SK-N-SH (cell line): ENCODE results near the gene KNDC1. TPM values are rescaled to one million over a fixed set of nuclear protein-coding genes. Genes with fewer than 3 reads are reported as not detected.

Source experiments
- CTCF ChIA-PET: fragments of 300-600, 350-600 bp; formaldehyde crosslinking; extraction: SDS; loops from one replicate; lab custom pipeline; 2021; lab: Yijun Ruan, JAX
- POLR2A ChIA-PET: fragments of 350-600 bp; sonication (Branson Sonifier 250); formaldehyde crosslinking; extraction: SDS; loops from one replicate; lab custom pipeline; 2020; ENCODE audit warnings: antibody characterized with exemption, inconsistent platforms; lab: Yijun Ruan, JAX
- DNase-seq: peaks from one replicate; pipeline ENCODE4 v3.0.0; 2012
- H2AFZ ChIP-seq: fragments of 200-600 bp; sonication (generic); 2 replicates; pipeline ENCODE4 v1.8.1; 2016; ENCODE audit warnings: antibody characterized with exemption, mild to moderate bottlenecking, low read depth
- H3F3A ChIP-seq: fragments of 200-600 bp; sonication (generic); replicated peaks from 2 replicates; pipeline ENCODE3; 2016; ENCODE audit warnings: antibody characterized with exemption, mild to moderate bottlenecking; ENCODE audit not compliant: insufficient read depth
- H3K27ac ChIP-seq, 2 experiments: fragments of 200-500 bp in 1 of 2; fragments of 200-600 bp in 1 of 2; sonication (Bioruptor generic) in 1 of 2; sonication (generic), shearing (Covaris generic) in 1 of 2; 2 replicates each; pipeline versions ENCODE4 v1.5.1 to v1.6.1; 2014 to 2016; ENCODE audit warnings: low read depth in 2 of 2, inconsistent platforms in 1 of 2, low read length in 1 of 2, mild to moderate bottlenecking in 1 of 2, mixed read lengths in 1 of 2
- H3K27me3 ChIP-seq: fragments of 200-600 bp; sonication (generic), shearing (Covaris generic); 2 replicates; pipeline ENCODE4 v1.6.1; 2016; ENCODE audit warnings: mixed run types; ENCODE audit not compliant: insufficient read depth
- H3K36me3 ChIP-seq, 2 experiments: fragments of 200-500 bp in 1 of 2; fragments of 200-600 bp in 1 of 2; sonication (Bioruptor generic) in 1 of 2; sonication (generic) in 1 of 2; replicated peaks in 1 of 2; 2 replicates each; pipeline versions ENCODE3 to v1.5.1; 2014 to 2016; ENCODE audit warnings: low read length in 1 of 2, mild to moderate bottlenecking in 1 of 2; ENCODE audit not compliant: insufficient read depth in 2 of 2, control insufficient read depth in 1 of 2
- H3K4me1 ChIP-seq, 2 experiments: fragments of 200-500 bp in 1 of 2; fragments of 200-600 bp in 1 of 2; sonication (Bioruptor generic) in 1 of 2; sonication (generic), shearing (Covaris generic) in 1 of 2; 2 replicates each; pipeline versions ENCODE4 v1.5.1 to v1.6.1; 2014 to 2016; ENCODE audit warnings: low read depth in 1 of 2, low read length in 1 of 2, mixed run types in 1 of 2; ENCODE audit not compliant: insufficient read depth in 2 of 2, control insufficient read depth in 1 of 2
- H3K4me2 ChIP-seq: fragments of 200-600 bp; sonication (generic), shearing (Covaris generic); 2 replicates; pipeline ENCODE4 v1.6.1; 2017; ENCODE audit warnings: mixed run types
- H3K4me3 ChIP-seq, 2 experiments: fragments of 200-500 bp in 1 of 2; fragments of 200-600 bp in 1 of 2; sonication (Bioruptor generic) in 1 of 2; sonication (generic), shearing (Covaris generic) in 1 of 2; 2 replicates each; pipeline versions ENCODE4 v1.5.1 to v1.8.1; 2014 to 2016; ENCODE audit warnings: low read depth in 2 of 2, inconsistent platforms in 1 of 2, low read length in 1 of 2, mild to moderate bottlenecking in 1 of 2, mixed read lengths in 1 of 2, moderate library complexity in 1 of 2
- H3K79me2 ChIP-seq: fragments of 200-600 bp; sonication (generic); 2 replicates; pipeline ENCODE4 v1.8.1; 2017; ENCODE audit warnings: mild to moderate bottlenecking; ENCODE audit not compliant: insufficient read depth
- H3K9ac ChIP-seq: fragments of 200-600 bp; sonication (generic); 2 replicates; pipeline ENCODE4 v1.6.1; 2017; ENCODE audit warnings: mixed run types
- H3K9me2 ChIP-seq: fragments of 200-600 bp; sonication (generic); 2 replicates; pipeline ENCODE4 v1.6.1; 2017; ENCODE audit warnings: mixed run types
- H3K9me3 ChIP-seq: fragments of 200-600 bp; sonication (generic); 2 replicates; pipeline ENCODE4 v1.6.1; 2017; ENCODE audit warnings: mixed run types, mild to moderate bottlenecking, moderate library complexity
- H4K20me1 ChIP-seq: fragments of 200-600 bp; sonication (generic); 2 replicates; pipeline ENCODE4 v1.6.1; 2017; ENCODE audit warnings: mild to moderate bottlenecking, mixed run types; ENCODE audit not compliant: insufficient read depth
- EP300 ChIP-seq, 2 experiments: IDR thresholded peaks; 2 replicates each; pipeline versions ENCODE4 v1.4.0 to v1.6.1; 2012; ENCODE audit warnings: borderline replicate concordance in 1 of 2, low read depth in 1 of 2, low read length in 1 of 2
- EZH2phosphoT487 ChIP-seq: fragments of 200-600 bp; sonication (generic); IDR thresholded peaks from 2 replicates; pipeline ENCODE4 v1.6.1; 2017; ENCODE audit warnings: low read depth, mixed run types, mild to moderate bottlenecking, antibody characterized with exemption, moderate library complexity, borderline replicate concordance
- FOSL2 ChIP-seq: IDR thresholded peaks from 2 replicates; pipeline ENCODE4 v1.4.0; 2012; ENCODE audit warnings: low read depth, mild to moderate bottlenecking, moderate library complexity, borderline replicate concordance
- FOXJ3 ChIP-seq: sonication (generic); formaldehyde crosslinking; IDR thresholded peaks from 2 replicates; pipeline ENCODE4 v1.5.1; 2020; ENCODE audit warnings: mild to moderate bottlenecking, missing genetic modification reagents
- MAX ChIP-seq: IDR thresholded peaks from 2 replicates; pipeline ENCODE4 v1.4.0; 2012; ENCODE audit warnings: low read depth
- MXI1 ChIP-seq: IDR thresholded peaks from 2 replicates; pipeline ENCODE4 v1.6.1; 2012; ENCODE audit warnings: mild to moderate bottlenecking, low read depth, low read length, improper control_type of control experiment
- NFIC ChIP-seq: IDR thresholded peaks from 2 replicates; pipeline ENCODE4 v1.4.0; 2012; ENCODE audit warnings: borderline replicate concordance
- NRF1 ChIP-seq: IDR thresholded peaks from 2 replicates; pipeline ENCODE4 v1.6.1; 2012; ENCODE audit warnings: low read depth, mild to moderate bottlenecking, low read length
- PBX3 ChIP-seq: IDR thresholded peaks from 2 replicates; pipeline ENCODE4; 2012
- RAD21 ChIP-seq: IDR thresholded peaks from 2 replicates; pipeline ENCODE4 v1.6.1; 2012; ENCODE audit warnings: mild to moderate bottlenecking, low read length
- SIN3A ChIP-seq: IDR thresholded peaks from 2 replicates; pipeline ENCODE4 v1.6.1; 2012; ENCODE audit warnings: low read depth, mild to moderate bottlenecking, low read length, moderate library complexity, borderline replicate concordance
- SMC3 ChIP-seq: IDR thresholded peaks from 2 replicates; pipeline ENCODE4 v1.6.1; 2012; ENCODE audit warnings: low read depth, low read length, improper control_type of control experiment
- TAF1 ChIP-seq: IDR thresholded peaks from 2 replicates; pipeline ENCODE4 v1.6.1; 2012; ENCODE audit warnings: low read depth, mild to moderate bottlenecking, low read length, moderate library complexity, borderline replicate concordance
- TEAD4 ChIP-seq: IDR thresholded peaks from 2 replicates; pipeline ENCODE4 v1.4.0; 2012; ENCODE audit warnings: mild to moderate bottlenecking, borderline replicate concordance; ENCODE audit not compliant: insufficient read depth
- USF1 ChIP-seq: IDR thresholded peaks from 2 replicates; pipeline ENCODE4 v1.4.0; 2012; ENCODE audit warnings: low read depth, borderline replicate concordance
- YY1 ChIP-seq: IDR thresholded peaks from 2 replicates; pipeline ENCODE4 v1.4.0; 2012; ENCODE audit warnings: low read depth, mild to moderate bottlenecking
- WGBS: methylation state at CpG from one replicate; pipeline ENCODE4 v1.1.6; 2017; ENCODE audit warnings: low lambda C conversion rate; 5-methylcytosine and 5-hydroxymethylcytosine counted together
- polyA plus RNA-seq, 3 experiments: library from polyadenylated mRNA; depleted of rRNA; stranded (reverse); fragments of >200 nt; gene quantifications; 2 replicates each; pipeline ENCODE4 v1.2.3, GENCODE V29; 2012
- TF ChIP-seq, protein P1 (sequence below): IDR thresholded peaks from 2 replicates; pipeline ENCODE4 v1.6.1; 2012; ENCODE audit warnings: mild to moderate bottlenecking, low read depth, low read length, moderate library complexity
- TF ChIP-seq, protein P2 (sequence below): IDR thresholded peaks from 2 replicates; pipeline ENCODE4 v1.4.0; 2012; ENCODE audit warnings: low read depth, borderline replicate concordance

The KNDC1 gene
- polyA plus RNA-seq, 1 of the 3 experiments (the other 2 are of a cell fraction), result 1.4 TPM

- Histone ChIP-seq H3K9ac (no peak overlapping the region), H3K4me2 (no peak overlapping the region), H3K79me2 (no peaks in the 10 kb centered on the region), H3K36me3 (no peaks in the 10 kb centered on the region), H3K27me3 (no peaks in the 10 kb centered on the region), H3K4me3 (no peak overlapping the region), H3K4me1 (peaks cover 0 to 9% of the 10 kb centered on the region in 2 experiments; a peak in 1 of 4 replicates), H2AFZ (no peak overlapping the region), H3K9me3 (no peaks in the 10 kb centered on the region), H3K9me2 (no peaks in the 10 kb centered on the region), H3F3A (no peaks in the 10 kb centered on the region), H4K20me1 (no peaks in the 10 kb centered on the region), H3K27ac (no peak overlapping the region)
- no peak for TF ChIP-seq NFIC
- TF ChIP-seq MAX, result no peak
- TF ChIP-seq SMC3, result no peak
- TF ChIP-seq, protein P1, sequence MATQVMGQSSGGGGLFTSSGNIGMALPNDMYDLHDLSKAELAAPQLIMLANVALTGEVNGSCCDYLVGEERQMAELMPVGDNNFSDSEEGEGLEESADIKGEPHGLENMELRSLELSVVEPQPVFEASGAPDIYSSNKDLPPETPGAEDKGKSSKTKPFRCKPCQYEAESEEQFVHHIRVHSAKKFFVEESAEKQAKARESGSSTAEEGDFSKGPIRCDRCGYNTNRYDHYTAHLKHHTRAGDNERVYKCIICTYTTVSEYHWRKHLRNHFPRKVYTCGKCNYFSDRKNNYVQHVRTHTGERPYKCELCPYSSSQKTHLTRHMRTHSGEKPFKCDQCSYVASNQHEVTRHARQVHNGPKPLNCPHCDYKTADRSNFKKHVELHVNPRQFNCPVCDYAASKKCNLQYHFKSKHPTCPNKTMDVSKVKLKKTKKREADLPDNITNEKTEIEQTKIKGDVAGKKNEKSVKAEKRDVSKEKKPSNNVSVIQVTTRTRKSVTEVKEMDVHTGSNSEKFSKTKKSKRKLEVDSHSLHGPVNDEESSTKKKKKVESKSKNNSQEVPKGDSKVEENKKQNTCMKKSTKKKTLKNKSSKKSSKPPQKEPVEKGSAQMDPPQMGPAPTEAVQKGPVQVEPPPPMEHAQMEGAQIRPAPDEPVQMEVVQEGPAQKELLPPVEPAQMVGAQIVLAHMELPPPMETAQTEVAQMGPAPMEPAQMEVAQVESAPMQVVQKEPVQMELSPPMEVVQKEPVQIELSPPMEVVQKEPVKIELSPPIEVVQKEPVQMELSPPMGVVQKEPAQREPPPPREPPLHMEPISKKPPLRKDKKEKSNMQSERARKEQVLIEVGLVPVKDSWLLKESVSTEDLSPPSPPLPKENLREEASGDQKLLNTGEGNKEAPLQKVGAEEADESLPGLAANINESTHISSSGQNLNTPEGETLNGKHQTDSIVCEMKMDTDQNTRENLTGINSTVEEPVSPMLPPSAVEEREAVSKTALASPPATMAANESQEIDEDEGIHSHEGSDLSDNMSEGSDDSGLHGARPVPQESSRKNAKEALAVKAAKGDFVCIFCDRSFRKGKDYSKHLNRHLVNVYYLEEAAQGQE, result no peak
- TF ChIP-seq PBX3, result no peak
- no peak for TF ChIP-seq TAF1
- TF ChIP-seq TEAD4, result no peak
- no peak for TF ChIP-seq EZH2phosphoT487
- TF ChIP-seq MXI1, result no peak
- TF ChIP-seq RAD21, result no peak
- no peak for TF ChIP-seq EP300 (IDR thresholded peaks at IDR 0.05; ENCODE audit: borderline replicate concordance in 1 of 2, low read depth in 1 of 2, low read length in 1 of 2)
- TF ChIP-seq USF1, result no peak
- TF ChIP-seq, protein P2, sequence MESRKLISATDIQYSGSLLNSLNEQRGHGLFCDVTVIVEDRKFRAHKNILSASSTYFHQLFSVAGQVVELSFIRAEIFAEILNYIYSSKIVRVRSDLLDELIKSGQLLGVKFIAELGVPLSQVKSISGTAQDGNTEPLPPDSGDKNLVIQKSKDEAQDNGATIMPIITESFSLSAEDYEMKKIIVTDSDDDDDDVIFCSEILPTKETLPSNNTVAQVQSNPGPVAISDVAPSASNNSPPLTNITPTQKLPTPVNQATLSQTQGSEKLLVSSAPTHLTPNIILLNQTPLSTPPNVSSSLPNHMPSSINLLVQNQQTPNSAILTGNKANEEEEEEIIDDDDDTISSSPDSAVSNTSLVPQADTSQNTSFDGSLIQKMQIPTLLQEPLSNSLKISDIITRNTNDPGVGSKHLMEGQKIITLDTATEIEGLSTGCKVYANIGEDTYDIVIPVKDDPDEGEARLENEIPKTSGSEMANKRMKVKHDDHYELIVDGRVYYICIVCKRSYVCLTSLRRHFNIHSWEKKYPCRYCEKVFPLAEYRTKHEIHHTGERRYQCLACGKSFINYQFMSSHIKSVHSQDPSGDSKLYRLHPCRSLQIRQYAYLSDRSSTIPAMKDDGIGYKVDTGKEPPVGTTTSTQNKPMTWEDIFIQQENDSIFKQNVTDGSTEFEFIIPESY, result no peak
- no peak for TF ChIP-seq FOSL2
- no peak for TF ChIP-seq SIN3A
- no peak for TF ChIP-seq NRF1
- TF ChIP-seq FOXJ3 (CRISPR knock-in tag), result no peak
- TF ChIP-seq YY1, result no peak
- DNase-seq, result no peak
- ChIA-PET POLR2A (no interaction called here), CTCF (no interaction called here)
- 60% methylated on average over 11 of the region's 26 CpGs for WGBS
These were observed 5.0 kb downstream of the KNDC1 start for GRCh38 chr10:133164816-133165555.
